Erythroblast (primary cell): ENCODE results near the gene CPM.
"Not testable (repeated sequence)": the region's sequence is repeated elsewhere in the genome, so short reads cannot be mapped to it uniquely, and the experiment has no call there.

ENCODE experiments used
- GATA1 ChIP-seq: IDR thresholded peaks from 2 replicates; pipeline ENCODE4 v1.6.1; 2011; ENCODE audit warnings: low read depth, mild to moderate bottlenecking, control low read depth, low read length, moderate library complexity
- POLR2A ChIP-seq: IDR thresholded peaks from 2 replicates; pipeline ENCODE4 v1.6.1; 2011; ENCODE audit warnings: mild to moderate bottlenecking, low read length

DNA sequence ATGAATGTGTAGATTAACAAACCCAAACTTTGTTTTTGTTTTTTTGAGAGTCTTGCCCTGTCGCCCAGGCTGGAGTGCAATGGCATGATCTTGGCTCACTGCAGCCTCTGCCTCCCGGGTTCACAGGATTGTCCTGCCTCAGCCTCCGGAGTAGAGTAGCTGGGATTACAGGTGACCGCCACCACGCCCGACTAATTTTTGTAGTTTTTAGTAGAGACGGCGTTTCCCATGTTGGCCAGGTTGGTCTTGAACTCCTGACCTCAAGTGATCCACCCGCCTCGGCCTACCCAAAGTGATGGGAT, 125.7 kb downstream of the CPM start:
- not testable (repeated sequence) for TF ChIP-seq GATA1, POLR2A
